Activated CD4-positive, CD25-positive, alpha-beta regulatory T cell treated with anti-CD3 and anti-CD28 coated beads, Interleukin-2, amount 50 U/mL, for 72 hours (primary cell): Measurements from ENCODE around the gene GALNS.
"Not testable (repeated sequence)": the region's sequence is repeated elsewhere in the genome, so short reads cannot be mapped to it uniquely, and the experiment has no call there.

Source experiments
- DNase-seq: peaks from one replicate; pipeline ENCODE4 v3.0.0; 2021

GALNS gene

DNA sequence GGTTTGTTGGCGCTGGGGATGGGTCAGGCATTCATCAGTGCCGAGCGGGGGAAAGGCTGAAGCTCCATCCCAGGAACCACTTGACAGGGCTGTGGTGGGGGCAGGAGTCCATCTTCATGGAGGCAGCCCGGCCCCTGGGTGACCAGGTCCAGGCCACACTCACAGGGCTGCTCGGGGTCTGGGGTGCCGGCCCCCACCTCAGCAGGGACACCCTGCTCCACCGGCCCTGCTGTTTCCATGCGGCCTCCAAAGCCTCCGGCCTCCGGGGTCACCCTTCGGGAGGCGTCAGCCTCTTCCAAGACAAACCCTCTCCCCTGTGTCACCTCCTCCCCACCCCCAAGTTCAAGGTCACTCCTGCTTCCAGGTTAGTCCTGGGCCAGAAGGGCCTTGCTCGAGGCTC lies 22.1 kb downstream of the GALNS start:
- DNase-seq = no peak

GRCh38 chr16:88833086-88833485 lies 23.7 kb downstream of the GALNS start:
- DNase-seq = no peak

GRCh38 chr16:88831838-88832237 lies 24.9 kb downstream of the GALNS start:
- DNase-seq = no peak

DNA sequence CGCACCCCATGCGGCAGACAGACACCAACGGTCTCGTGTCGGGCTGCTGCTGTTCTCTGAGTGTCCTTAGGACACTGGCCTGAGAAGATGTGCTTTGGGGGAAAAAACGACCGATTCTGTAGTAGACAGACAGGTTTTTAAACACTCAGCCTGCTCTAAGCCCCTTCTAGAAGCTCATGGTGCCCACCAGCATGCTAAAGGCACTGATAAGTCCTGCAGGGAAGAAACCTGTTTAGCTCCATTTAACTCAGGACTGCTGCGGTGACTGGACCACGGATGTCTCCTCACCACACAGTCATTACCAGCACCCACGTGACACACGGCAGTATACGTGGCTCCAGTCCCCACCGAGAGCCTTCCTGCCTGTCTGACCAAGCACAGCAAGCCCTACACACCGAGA lies 26.0 kb downstream of the GALNS start:
- no peak for DNase-seq

DNA sequence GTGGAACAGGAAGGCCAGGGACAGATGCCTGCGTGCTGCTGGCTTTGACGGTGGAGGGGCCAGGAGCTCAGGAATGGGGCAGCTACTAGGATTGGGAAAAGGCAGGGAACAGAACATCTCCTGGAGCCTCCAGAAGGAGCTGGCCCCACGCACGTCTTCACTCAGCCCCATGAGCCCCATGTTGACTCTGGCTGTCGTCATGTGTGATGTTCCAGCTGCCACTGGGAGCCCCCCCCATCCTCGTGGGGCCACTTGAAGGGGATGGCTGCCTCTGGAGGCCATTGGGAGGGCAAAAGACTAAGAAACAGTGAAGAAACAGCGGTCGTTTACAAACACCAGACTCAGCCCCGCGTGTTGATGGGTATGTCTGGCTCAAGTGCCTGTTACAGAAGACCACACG lies 26.5 kb downstream of the GALNS start:
- DNase-seq = no peak

- no peak for DNase-seq
Observed at GRCh38 chr16:88828711-88829110, 28.0 kb downstream of the GALNS start.

GRCh38 chr16:88827727-88828126 lies 29.0 kb downstream of the GALNS start:
- DNase-seq = no peak

DNA sequence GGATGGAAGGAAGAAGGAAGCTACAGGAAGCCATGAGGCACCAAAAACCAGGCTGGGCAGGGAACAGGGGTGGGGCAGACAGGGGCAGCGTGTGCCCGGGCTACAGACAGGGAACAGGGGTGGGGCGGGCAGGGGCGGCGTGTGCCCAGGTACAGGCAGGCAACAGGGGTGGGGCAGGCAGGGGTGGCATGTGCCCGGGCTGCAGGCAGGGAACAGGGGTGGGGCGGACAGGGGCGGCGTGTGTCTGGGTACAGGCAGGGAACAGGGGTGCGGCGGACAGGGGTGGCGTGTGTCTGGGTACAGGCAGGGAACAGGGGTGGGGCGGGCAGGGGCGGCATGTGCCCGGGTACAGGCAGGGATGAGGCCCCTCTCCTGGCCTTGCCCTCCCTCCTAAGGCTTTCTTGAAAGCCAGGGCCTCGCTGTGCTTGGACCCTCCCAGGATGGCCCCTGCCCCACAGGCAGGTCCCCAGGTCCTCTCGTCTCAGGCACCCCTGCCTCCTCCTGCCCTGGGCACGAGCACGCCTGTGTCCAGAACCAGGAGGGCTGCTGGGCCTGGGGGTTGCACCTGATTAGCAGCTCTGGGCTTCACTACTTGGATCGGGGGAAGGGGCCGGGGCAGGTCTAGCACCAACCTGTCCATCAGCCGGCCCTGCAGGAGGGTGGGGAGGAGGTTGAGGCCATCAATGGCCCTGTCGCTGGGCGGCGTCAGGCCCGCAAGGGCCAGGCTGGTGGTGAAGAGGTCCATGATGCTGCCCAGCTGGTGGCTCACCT lies 30.5 kb downstream of the GALNS start:
- DNase-seq = no peak

GRCh38 chr16:88825146-88825545 lies 31.6 kb downstream of the GALNS start:
- no peak for DNase-seq

- no peak for DNase-seq
Observed at GRCh38 chr16:88824256-88825077, 32.3 kb downstream of the GALNS start.

DNA sequence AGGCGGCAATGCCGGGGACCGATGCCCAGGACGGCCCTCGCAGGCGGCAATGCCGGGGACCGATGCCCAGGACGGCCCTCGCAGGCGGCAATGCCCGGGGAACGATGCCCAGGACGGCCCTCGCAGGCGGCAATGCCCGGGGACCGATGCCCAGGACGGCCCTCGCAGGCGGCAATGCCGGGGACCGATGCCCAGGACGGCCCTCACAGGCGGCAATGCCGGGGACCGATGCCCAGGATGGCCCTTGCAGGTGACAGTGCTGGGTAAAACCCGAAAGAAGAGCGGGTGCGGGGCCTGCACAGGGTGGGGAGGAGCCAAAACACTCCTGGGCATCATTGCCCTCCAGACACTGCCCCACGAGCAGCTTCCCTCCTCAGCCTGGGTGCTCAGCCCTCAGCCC lies 33.1 kb downstream of the GALNS start:
- not testable (repeated sequence) for DNase-seq

GRCh38 chr16:88822281-88823040 lies 34.3 kb downstream of the GALNS start:
- no peak for DNase-seq

DNA sequence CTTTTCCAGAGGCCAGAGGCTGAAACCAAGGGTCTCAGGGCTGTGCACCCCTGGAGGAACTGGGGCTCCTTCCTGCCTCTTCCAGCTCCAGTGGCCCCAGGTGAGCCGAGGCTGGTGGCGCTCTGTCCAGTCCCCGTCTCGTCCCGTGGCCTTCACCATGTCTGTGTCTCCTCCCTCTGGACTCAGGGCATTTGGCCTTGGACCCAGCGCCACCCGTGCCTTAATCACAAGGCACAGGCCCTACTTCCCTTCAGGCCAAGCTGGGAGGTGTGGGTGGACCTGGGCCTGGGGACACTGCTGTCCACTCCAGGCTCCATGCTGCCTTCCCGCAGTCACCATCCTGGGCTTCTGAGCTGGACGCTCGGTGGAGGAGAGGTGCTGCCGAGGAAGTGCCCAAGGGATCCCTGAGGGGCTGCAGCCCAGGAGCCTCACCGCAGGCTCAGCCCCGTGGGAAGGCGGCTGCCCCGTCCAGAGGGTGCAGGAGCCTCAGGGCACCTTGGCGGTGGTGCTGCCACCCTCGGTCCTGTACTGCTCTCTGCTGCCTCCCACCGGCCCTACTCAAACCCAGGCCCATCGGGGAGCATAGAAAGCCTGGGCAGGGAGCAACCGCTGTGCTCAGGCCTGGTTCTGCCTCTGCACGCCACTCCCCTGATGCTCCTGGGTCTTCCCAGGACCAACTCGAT lies 35.4 kb downstream of the GALNS start:
- DNase-seq = no peak

- no peak for DNase-seq
Observed at GRCh38 chr16:88820385-88821025, 36.2 kb downstream of the GALNS start.

DNA sequence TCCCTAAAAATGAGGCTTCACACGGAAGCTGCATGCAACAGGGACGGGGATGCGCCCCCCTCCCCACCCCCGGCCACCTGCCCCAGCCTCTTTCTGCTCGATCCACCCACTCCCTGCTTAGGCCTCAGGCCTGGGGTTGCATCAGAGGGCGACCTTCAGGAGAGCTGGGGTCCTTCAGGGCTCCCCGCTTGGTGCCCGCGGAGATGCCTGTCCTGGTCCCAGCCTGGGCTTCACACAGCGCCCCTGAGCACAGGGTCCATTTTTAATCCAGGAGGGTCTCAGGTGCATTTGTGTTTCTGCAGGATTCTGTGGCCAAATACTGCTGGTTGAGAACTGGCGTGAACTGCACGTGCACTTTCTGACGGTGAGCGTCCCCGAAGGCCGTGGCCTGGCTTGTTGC lies 37.6 kb downstream of the GALNS start:
- DNase-seq = no peak

GRCh38 chr16:88818575-88818874 lies 38.2 kb downstream of the GALNS start:
- no peak for DNase-seq

DNA sequence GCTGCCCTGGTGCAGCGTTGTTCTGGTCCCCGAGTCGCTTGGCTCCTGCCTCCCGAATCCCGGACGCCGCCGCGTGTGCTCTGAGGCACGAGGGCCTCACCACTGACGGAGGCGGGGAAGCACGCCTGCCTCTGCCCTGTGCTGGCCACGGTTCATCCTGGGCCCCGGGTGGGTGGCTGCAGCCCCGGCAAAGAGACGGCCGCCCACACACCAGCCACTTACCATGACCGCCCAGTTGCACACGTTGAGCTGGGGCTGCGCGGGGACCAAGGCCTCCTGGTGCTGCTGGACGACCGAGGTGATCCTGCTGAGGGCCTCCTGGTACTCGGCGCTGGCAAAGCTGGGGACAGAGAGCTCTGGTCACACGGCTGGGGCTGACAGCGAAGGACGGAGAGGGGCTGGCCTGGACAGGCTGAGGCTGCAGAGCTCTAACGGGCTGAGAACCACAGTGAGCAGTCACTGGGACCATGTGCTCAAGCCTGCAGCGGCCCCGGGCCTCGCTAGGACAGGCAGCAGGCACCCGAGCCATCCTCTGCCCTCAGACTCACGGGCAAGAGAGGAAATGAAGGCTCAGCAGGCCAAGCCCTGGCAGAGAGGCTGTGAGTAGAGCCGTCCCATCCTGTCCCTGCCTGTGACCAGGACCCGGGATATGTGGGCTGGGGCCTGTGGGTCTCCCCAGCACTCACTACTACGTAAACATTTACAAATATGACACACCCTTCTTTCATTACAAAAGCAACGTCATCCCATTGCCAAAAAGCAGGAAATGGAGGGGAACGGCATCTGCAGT lies 38.8 kb downstream of the GALNS start:
- no peak for DNase-seq

- DNase-seq = no peak
Observed at GRCh38 chr16:88816736-88817535, 39.8 kb downstream of the GALNS start.

- DNase-seq = peak; percentile 54
Observed at GRCh38 chr16:88815901-88816589, 40.7 kb downstream of the GALNS start.

DNA sequence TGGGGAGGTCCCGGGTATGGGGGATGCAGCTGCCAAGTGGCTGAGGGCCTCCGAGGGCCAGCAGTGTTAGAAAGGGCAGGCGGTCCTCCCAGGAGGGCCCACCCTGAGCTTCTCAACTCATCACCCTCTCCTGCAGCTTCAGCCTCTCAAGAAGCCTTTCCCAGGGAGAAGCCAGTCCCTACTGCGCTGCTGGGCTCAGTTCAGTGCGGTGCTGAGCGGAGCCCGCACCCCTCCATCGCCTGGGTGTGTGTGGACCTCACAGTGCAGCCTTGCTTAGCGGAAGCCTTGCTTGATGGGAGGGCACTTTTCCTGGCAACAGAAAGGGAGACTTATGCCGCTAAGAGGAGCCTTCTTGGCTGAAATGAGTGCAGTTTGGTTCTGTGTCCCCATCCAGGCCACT lies 41.5 kb downstream of the GALNS start:
- DNase-seq = no peak
